Measurements from ENCODE around the gene ACTN1.

DNA sequence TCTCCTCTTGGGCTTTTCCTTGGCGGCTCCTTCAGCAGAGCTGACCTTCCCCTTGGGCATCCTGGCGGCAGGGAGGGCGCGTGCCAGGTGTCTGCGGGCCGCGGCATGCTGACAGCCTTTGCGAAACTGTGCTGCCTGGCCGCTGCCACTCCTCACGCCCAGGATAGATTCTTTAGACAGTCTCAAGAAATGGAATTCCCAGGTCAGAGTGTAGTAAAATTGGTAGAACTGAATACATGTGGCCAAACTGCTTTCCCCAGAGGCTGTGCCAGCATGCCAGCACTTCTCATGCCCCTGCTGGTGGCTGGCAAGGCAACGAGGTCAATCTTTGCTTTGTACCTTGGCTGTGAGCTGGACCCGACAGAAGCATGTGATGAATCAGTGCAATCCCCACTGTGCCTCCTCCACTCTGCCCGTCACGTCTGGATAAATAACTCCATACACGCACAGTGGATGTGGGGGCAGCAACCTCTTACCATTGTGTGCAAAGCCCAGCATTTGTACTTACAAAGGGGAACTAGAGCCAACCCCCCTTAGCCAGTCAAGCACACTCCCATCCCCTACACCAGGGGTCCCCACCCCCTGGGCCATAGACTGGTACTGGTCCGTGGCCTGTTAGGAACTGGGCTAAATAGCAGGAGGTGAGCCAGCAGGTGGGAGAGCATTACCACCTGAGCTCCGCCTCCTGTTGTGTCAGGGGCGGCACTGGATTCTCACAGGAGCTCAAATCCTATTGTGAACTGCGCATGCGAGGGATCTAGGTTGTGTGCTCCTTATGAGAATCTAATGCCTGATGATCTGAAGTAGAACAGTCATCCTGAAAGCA, 90.9 kb downstream of the ACTN1 start:
- TF ChIP-seq, protein P1, sequence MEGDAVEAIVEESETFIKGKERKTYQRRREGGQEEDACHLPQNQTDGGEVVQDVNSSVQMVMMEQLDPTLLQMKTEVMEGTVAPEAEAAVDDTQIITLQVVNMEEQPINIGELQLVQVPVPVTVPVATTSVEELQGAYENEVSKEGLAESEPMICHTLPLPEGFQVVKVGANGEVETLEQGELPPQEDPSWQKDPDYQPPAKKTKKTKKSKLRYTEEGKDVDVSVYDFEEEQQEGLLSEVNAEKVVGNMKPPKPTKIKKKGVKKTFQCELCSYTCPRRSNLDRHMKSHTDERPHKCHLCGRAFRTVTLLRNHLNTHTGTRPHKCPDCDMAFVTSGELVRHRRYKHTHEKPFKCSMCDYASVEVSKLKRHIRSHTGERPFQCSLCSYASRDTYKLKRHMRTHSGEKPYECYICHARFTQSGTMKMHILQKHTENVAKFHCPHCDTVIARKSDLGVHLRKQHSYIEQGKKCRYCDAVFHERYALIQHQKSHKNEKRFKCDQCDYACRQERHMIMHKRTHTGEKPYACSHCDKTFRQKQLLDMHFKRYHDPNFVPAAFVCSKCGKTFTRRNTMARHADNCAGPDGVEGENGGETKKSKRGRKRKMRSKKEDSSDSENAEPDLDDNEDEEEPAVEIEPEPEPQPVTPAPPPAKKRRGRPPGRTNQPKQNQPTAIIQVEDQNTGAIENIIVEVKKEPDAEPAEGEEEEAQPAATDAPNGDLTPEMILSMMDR (IDR thresholded peaks at IDR 0.05), result no peak
- TF ChIP-seq POLR2A (IDR thresholded peaks at IDR 0.05), result no peak

All from breast epithelium (tissue), 3 donors.